HEK293T (cell line): Measurements from ENCODE around the gene BST1.

Experiments used
- BHLHE40 ChIP-seq: fragments of 450-650 bp; IDR thresholded peaks from 2 replicates; pipeline ENCODE4 v1.6.1; 2016; ENCODE audit warnings: mild to moderate bottlenecking, moderate library complexity, borderline replicate concordance
- CTBP1 ChIP-seq: fragments of 450-650 bp; IDR thresholded peaks from 2 replicates; pipeline ENCODE4 v1.6.1; 2016; ENCODE audit warnings: borderline replicate concordance
- ELF4 ChIP-seq: fragments of 450-650 bp; IDR thresholded peaks from 2 replicates; pipeline ENCODE4 v1.6.1; 2017; ENCODE audit warnings: antibody characterized with exemption
- FOXA1 ChIP-seq: fragments of 450-650 bp; IDR thresholded peaks from 2 replicates; pipeline ENCODE4 v1.6.1; 2016; ENCODE audit warnings: mild to moderate bottlenecking
- FOXK2 ChIP-seq: fragments of 450-650 bp; IDR thresholded peaks from 2 replicates; pipeline ENCODE4 v1.6.1; 2016; ENCODE audit warnings: mild to moderate bottlenecking
- FOXM1 ChIP-seq: fragments of 450-650 bp; IDR thresholded peaks from 2 replicates; pipeline ENCODE4 v1.6.1; 2017; ENCODE audit warnings: mild to moderate bottlenecking, borderline replicate concordance
- HDGF ChIP-seq: fragments of 450-650 bp; IDR thresholded peaks from 2 replicates; pipeline ENCODE4 v1.6.1; 2017; ENCODE audit warnings: antibody characterized with exemption, borderline replicate concordance
- L3MBTL2 ChIP-seq: fragments of 450-650 bp; conservative IDR thresholded peaks from 2 replicates; pipeline ENCODE4 v1.6.1; 2016; ENCODE audit warnings: mild to moderate bottlenecking
- NFRKB ChIP-seq: fragments of 450-650 bp; IDR thresholded peaks from 2 replicates; pipeline ENCODE4 v1.6.1; 2016; ENCODE audit warnings: mild to moderate bottlenecking, moderate library complexity
- PKNOX1 ChIP-seq: fragments of 450-650 bp; IDR thresholded peaks from 2 replicates; pipeline ENCODE4 v1.6.1; 2016
- SP1 ChIP-seq: fragments of 450-650 bp; IDR thresholded peaks from 2 replicates; pipeline ENCODE4 v1.6.1; 2017
- SUZ12 ChIP-seq: fragments of 450-650 bp; IDR thresholded peaks from 2 replicates; pipeline ENCODE4 v1.6.1; 2016; ENCODE audit warnings: mild to moderate bottlenecking
- TARDBP ChIP-seq: fragments of 450-650 bp; IDR thresholded peaks from 2 replicates; pipeline ENCODE4 v1.6.1; 2016
- ZNF384 ChIP-seq: fragments of 450-650 bp; IDR thresholded peaks from 2 replicates; pipeline ENCODE4 v1.6.1; 2016

DNA sequence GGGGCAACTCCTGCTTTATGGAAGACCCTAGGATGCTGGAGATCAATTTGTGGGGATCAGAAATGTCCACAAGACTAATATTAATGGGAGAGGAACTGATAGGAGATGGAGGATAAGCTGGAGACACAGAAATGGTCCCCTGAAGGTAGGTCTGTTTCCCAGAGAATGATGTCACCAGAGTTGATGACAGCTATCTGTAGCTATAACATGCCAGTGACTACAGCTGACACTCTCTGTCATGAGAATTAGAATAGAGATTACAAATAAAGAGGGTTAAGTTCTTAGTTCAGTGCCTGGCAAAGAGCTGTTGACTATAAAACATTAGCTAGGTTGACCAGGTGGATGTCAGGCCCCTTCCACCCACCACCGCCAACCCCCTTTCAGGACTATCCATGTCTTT, 9.3 kb downstream of the BST1 start:
- TF ChIP-seq FOXA1 (no peak), FOXK2 (no peak), L3MBTL2 (no peak), CTBP1 (no peak), TARDBP (no peak), SP1 (no peak), BHLHE40 (no peak), PKNOX1 (no peak), SUZ12 (no peak), HDGF (no peak), ELF4 (no peak), FOXM1 (no peak), NFRKB (no peak), ZNF384 (no peak)
